OCI-LY7 (cell line): ENCODE data around the gene LPP.

Experiments used
- EZH2phosphoT487 ChIP-seq: fragments of 200-600 bp; sonication (generic); IDR thresholded peaks from 2 replicates; pipeline ENCODE4 v1.6.1; 2018; ENCODE audit warnings: low read depth, borderline replicate concordance, mild to moderate bottlenecking, mixed run types, antibody characterized with exemption, low read length, moderate library complexity, mixed read lengths
- TF ChIP-seq, protein P1 (sequence below): fragments of 200-600 bp; sonication (generic); conservative IDR thresholded peaks from 2 replicates; pipeline ENCODE4 v1.5.1; 2014; ENCODE audit warnings: mild to moderate bottlenecking, antibody characterized with exemption, low read length, moderate library complexity, mixed read lengths

DNA sequence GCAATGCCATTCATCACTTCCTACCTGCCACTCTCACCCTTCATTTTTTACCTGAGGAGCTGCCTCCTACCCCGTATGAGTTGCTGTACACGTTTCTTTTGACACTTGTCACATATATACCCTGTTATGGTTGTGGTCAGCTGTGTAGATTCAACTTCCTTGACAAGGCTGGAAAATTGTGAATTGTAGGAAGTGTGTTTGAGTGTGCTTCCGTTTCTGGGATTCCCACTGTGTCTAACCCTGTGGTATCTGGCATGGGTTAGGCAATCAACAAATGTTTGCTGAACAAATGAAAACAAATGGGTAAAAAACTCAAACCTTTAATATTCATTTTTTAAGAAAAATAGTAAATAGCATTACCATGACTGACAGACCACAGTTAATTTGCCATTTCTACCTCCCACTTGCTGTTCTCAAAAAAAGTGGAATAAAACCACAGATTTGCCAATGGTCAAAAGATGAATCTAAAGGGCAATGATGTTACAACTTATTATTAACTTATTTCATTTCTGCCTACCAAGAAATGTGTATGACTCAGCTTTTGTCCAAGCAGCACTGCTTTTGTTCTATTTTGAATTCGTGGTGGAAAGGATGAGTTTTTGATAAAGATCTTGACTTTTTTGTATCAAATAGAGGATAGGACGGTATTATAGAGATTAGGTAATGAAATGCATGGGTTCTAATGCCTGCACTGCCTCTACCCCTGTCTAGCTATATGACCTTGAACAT, 404.6 kb downstream of the LPP start:
- TF ChIP-seq, protein P1, sequence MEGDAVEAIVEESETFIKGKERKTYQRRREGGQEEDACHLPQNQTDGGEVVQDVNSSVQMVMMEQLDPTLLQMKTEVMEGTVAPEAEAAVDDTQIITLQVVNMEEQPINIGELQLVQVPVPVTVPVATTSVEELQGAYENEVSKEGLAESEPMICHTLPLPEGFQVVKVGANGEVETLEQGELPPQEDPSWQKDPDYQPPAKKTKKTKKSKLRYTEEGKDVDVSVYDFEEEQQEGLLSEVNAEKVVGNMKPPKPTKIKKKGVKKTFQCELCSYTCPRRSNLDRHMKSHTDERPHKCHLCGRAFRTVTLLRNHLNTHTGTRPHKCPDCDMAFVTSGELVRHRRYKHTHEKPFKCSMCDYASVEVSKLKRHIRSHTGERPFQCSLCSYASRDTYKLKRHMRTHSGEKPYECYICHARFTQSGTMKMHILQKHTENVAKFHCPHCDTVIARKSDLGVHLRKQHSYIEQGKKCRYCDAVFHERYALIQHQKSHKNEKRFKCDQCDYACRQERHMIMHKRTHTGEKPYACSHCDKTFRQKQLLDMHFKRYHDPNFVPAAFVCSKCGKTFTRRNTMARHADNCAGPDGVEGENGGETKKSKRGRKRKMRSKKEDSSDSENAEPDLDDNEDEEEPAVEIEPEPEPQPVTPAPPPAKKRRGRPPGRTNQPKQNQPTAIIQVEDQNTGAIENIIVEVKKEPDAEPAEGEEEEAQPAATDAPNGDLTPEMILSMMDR: no peak
- no peak for TF ChIP-seq EZH2phosphoT487
